Osteoblast (primary cell): ENCODE data around the gene OGDH. TPM values are rescaled to one million over a fixed set of nuclear protein-coding genes. Genes with fewer than 3 reads are reported as not detected.

Experiments used
- DNase-seq: peaks from one replicate; pipeline ENCODE4 v3.0.0; 2011; ENCODE audit warnings: low spot score, mixed read lengths; ENCODE audit not compliant: insufficient read length; ENCODE audit errors: missing footprints
- H2AFZ ChIP-seq: 2 replicates; pipeline ENCODE4 v1.6.0; 2011; ENCODE audit warnings: mild to moderate bottlenecking, low read length
- H3K27ac ChIP-seq: 2 replicates; pipeline ENCODE4 v1.5.1; 2011; ENCODE audit warnings: mild to moderate bottlenecking, low read depth, low read length, moderate library complexity
- H3K27me3 ChIP-seq: 2 replicates; pipeline ENCODE4 v1.6.0; 2012; ENCODE audit warnings: mild to moderate bottlenecking, control low read depth, inconsistent platforms, low read length, moderate library complexity; ENCODE audit not compliant: insufficient read depth
- H3K36me3 ChIP-seq: 2 replicates; pipeline ENCODE4 v1.5.1; 2011; ENCODE audit warnings: mild to moderate bottlenecking, low read length, control low read depth, moderate library complexity; ENCODE audit not compliant: insufficient read depth
- H3K4me1 ChIP-seq: 2 replicates; pipeline ENCODE4 v1.5.1; 2011; ENCODE audit warnings: mild to moderate bottlenecking, low read length, control low read depth, moderate library complexity; ENCODE audit not compliant: insufficient read depth
- H3K4me2 ChIP-seq: 2 replicates; pipeline ENCODE4 v1.6.0; 2011; ENCODE audit warnings: mild to moderate bottlenecking, low read length; ENCODE audit not compliant: insufficient read depth
- H3K4me3 ChIP-seq: fragments of 200-600 bp; sonication (generic); 3 replicates; pipeline ENCODE4 v1.5.1; 2012; ENCODE audit warnings: mild to moderate bottlenecking, low read length, inconsistent platforms; ENCODE audit not compliant: insufficient read depth
- H3K79me2 ChIP-seq: 2 replicates; pipeline ENCODE4 v1.6.0; 2012; ENCODE audit warnings: mild to moderate bottlenecking, low read length, control low read depth, inconsistent platforms; ENCODE audit not compliant: insufficient read depth
- H3K9me3 ChIP-seq: 2 replicates; pipeline ENCODE4 v1.5.1; 2011; ENCODE audit warnings: low read depth, low read length, control low read depth
- H4K20me1 ChIP-seq: 2 replicates; pipeline ENCODE4 v1.6.0; 2012; ENCODE audit warnings: mild to moderate bottlenecking, low read length, control low read depth; ENCODE audit not compliant: insufficient read depth
- total RNA-seq: library from RNA; depleted of rRNA; stranded (reverse); fragments of >200 nt; gene quantifications from 2 replicates; pipeline ENCODE4 v1.2.3, GENCODE V29; 2012
- TF ChIP-seq, protein P1 (sequence below): IDR thresholded peaks from 2 replicates; pipeline ENCODE4 v1.5.1; 2011; ENCODE audit warnings: mild to moderate bottlenecking, low read depth, low read length, moderate library complexity; ENCODE audit errors: extremely low read depth

Gene OGDH
- total RNA-seq, 1 donor: 64.4 TPM

- H3K27me3 ChIP-seq: no peaks in the 10 kb centered on the region
- no peak for DNase-seq
- peak overlapping the region; percentile 92 for H2AFZ ChIP-seq
- peaks cover 7% of the 10 kb centered on the region for H4K20me1 ChIP-seq
- peaks cover 20% of the 10 kb centered on the region for H3K4me1 ChIP-seq
- H3K27ac ChIP-seq: peak overlapping the region; percentile 85
- TF ChIP-seq, protein P1, sequence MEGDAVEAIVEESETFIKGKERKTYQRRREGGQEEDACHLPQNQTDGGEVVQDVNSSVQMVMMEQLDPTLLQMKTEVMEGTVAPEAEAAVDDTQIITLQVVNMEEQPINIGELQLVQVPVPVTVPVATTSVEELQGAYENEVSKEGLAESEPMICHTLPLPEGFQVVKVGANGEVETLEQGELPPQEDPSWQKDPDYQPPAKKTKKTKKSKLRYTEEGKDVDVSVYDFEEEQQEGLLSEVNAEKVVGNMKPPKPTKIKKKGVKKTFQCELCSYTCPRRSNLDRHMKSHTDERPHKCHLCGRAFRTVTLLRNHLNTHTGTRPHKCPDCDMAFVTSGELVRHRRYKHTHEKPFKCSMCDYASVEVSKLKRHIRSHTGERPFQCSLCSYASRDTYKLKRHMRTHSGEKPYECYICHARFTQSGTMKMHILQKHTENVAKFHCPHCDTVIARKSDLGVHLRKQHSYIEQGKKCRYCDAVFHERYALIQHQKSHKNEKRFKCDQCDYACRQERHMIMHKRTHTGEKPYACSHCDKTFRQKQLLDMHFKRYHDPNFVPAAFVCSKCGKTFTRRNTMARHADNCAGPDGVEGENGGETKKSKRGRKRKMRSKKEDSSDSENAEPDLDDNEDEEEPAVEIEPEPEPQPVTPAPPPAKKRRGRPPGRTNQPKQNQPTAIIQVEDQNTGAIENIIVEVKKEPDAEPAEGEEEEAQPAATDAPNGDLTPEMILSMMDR: no peak
- H3K4me3 ChIP-seq: peak overlapping the region; percentile 96
- no peaks in the 10 kb centered on the region for H3K9me3 ChIP-seq
- peaks cover 52% of the 10 kb centered on the region for H3K36me3 ChIP-seq
- H3K79me2 ChIP-seq: peaks cover 63% of the 10 kb centered on the region
- peak overlapping the region; percentile 83 for H3K4me2 ChIP-seq
Measured at GRCh38 chr7:44574287-44574872, 32.0 kb upstream of the OGDH start.

GRCh38 chr7:44575054-44575453 lies 31.4 kb upstream of the OGDH start:
- Histone ChIP-seq H3K4me3 (no peak overlapping the region), H4K20me1 (peaks cover 2% of the 10 kb centered on the region), H3K9me3 (no peaks in the 10 kb centered on the region), H3K4me1 (peaks cover 20% of the 10 kb centered on the region), H3K27me3 (no peaks in the 10 kb centered on the region), H3K36me3 (peaks cover 52% of the 10 kb centered on the region), H3K27ac (peak overlapping the region; percentile 85), H3K4me2 (peak overlapping the region; percentile 83), H2AFZ (no peak overlapping the region), H3K79me2 (peaks cover 64% of the 10 kb centered on the region)
- DNase-seq: peak; percentile 64
- TF ChIP-seq, protein P1: no peak

- H3K9me3 ChIP-seq: no peaks in the 10 kb centered on the region
- H3K4me2 ChIP-seq: no peak overlapping the region
- H3K79me2 ChIP-seq: peaks cover 70% of the 10 kb centered on the region
- H4K20me1 ChIP-seq: peaks cover 4% of the 10 kb centered on the region
- TF ChIP-seq, protein P1: no peak
- DNase-seq: peak; percentile 50
- H2AFZ ChIP-seq: no peak overlapping the region
- H3K27me3 ChIP-seq: no peaks in the 10 kb centered on the region
- peaks cover 47% of the 10 kb centered on the region for H3K36me3 ChIP-seq
- H3K4me1 ChIP-seq: peaks cover 27% of the 10 kb centered on the region
- H3K27ac ChIP-seq: no peak overlapping the region
- H3K4me3 ChIP-seq: no peak overlapping the region
Measured at GRCh38 chr7:44576228-44576627, 30.2 kb upstream of the OGDH start.

DNA sequence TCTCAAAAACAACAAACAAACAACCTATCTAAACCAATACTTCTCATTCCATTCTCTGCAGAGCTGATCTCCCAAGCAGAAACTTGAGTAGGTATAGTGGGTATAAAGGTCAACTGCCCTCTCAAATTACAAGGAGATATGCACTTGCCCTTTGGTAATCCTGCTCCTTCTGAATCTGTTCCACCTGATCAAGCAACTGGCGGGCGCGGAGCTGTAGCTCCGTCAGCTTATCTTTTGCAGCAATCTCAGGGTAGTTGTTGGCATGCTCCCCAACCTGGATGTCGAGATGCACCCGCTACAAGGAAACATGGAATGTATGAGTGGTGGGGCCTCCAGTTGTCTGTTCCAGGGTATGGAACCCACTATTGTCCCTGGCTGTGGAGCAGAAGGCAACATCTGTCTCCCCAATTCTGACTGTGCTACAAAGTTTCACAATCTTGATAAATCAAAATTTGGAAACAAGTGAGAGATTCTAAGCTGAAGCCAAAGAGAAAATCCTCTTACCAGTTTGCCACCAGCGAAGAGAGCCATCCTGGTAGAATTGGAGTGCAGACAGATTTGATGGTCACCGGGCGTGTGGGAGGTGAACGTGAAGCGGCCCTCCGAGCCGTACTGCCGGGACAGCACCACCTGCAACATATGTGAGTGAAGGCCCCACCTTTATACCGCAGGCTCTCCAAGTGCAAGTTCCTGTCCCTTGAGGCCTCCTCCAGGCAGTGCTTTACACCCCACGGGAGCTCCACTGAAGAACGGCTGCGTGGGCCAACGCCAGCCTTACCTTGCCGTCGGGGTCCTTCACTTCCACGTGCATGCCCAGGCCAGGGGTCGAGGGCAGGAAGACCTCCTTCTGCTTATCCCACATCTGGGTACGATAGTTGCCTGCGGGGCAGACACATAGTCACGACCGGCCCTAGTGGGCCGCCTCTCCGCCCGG lies 25.2 kb upstream of the OGDH start:
- H3K4me2 ChIP-seq: peak overlapping the region; percentile 82
- peaks cover 29% of the 10 kb centered on the region for H3K36me3 ChIP-seq
- peaks cover 4% of the 10 kb centered on the region for H4K20me1 ChIP-seq
- TF ChIP-seq, protein P1: no peak
- H3K4me3 ChIP-seq: peak overlapping the region; percentile 97
- H3K27ac ChIP-seq: peak overlapping the region; percentile 86
- peak overlapping the region; percentile 96 for H2AFZ ChIP-seq
- H3K79me2 ChIP-seq: peaks cover 32% of the 10 kb centered on the region
- peak; percentile 75 for DNase-seq
- H3K4me1 ChIP-seq: peaks cover 10% of the 10 kb centered on the region
- no peaks in the 10 kb centered on the region for H3K27me3 ChIP-seq
- no peaks in the 10 kb centered on the region for H3K9me3 ChIP-seq
